Panc1 (cell line): Measurements from ENCODE around the gene SUSD4.

ENCODE experiments used
- POLR2AphosphoS5 ChIP-seq: IDR thresholded peaks from 2 replicates; pipeline ENCODE4 v1.6.1; 2012; ENCODE audit warnings: mild to moderate bottlenecking, low read depth, low read length, moderate library complexity
- SIN3A ChIP-seq: IDR thresholded peaks from 2 replicates; pipeline ENCODE4 v1.6.1; 2012; ENCODE audit warnings: low read depth, mild to moderate bottlenecking, low read length, moderate library complexity, borderline replicate concordance; ENCODE audit not compliant: insufficient read depth
- TF ChIP-seq, protein P1 (sequence below): fragments of 450-650 bp; IDR thresholded peaks from 2 replicates; pipeline ENCODE4 v1.5.1; 2017; ENCODE audit warnings: mild to moderate bottlenecking

DNA sequence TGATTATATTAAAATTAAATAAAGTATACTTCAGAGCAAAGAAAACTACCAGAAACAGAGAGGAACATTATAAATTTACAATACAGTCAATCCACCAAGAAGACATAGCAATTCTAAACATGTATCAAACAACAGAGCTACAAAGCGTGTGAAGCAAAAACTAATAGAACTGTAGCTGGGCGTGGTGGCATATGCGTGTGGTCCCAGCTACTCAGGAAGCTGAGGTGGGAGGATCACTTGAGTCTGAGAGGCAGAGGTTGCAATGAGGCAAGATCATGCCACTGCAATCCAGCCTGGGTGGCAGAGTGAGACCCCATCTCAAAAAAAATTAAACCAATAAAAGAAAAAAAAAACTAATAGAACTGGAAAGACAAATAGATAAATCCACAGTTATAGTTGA, 41.5 kb upstream of the SUSD4 start:
- TF ChIP-seq POLR2AphosphoS5 = no peak
- TF ChIP-seq, protein P1, sequence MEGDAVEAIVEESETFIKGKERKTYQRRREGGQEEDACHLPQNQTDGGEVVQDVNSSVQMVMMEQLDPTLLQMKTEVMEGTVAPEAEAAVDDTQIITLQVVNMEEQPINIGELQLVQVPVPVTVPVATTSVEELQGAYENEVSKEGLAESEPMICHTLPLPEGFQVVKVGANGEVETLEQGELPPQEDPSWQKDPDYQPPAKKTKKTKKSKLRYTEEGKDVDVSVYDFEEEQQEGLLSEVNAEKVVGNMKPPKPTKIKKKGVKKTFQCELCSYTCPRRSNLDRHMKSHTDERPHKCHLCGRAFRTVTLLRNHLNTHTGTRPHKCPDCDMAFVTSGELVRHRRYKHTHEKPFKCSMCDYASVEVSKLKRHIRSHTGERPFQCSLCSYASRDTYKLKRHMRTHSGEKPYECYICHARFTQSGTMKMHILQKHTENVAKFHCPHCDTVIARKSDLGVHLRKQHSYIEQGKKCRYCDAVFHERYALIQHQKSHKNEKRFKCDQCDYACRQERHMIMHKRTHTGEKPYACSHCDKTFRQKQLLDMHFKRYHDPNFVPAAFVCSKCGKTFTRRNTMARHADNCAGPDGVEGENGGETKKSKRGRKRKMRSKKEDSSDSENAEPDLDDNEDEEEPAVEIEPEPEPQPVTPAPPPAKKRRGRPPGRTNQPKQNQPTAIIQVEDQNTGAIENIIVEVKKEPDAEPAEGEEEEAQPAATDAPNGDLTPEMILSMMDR = no peak
- TF ChIP-seq SIN3A = no peak
